ENCODE measurements around the gene STOML1.
"Not testable (repeated sequence)": the region's sequence is repeated elsewhere in the genome, so short reads cannot be mapped to it uniquely, and the experiment has no call there.

GRCh38 chr15:73960472-73961070, 31.5 kb downstream of the STOML1 start:
- TF ChIP-seq CTCF, POLR2A (IDR thresholded peaks at IDR 0.05): not testable (repeated sequence)
